GM21825 (cell line): Measurements from ENCODE around the gene PRELID1.
"Not testable (repeated sequence)": the region's sequence is repeated elsewhere in the genome, so short reads cannot be mapped to it uniquely, and the experiment has no call there.

Experiments
- ATAC-seq: cut with Tn5 transposase; IDR thresholded peaks from one replicate; pipeline ENCODE4 v1.9.1; 2021; ENCODE audit warnings: mild to moderate bottlenecking, moderate library complexity; ENCODE audit not compliant: unreplicated experiment

The PRELID1 gene

GRCh38 chr5:177297922-177298321 lies 5.7 kb upstream of the PRELID1 start:
- ATAC-seq, result no peak

GRCh38 chr5:177299697-177300096 lies 3.9 kb upstream of the PRELID1 start:
- no peak for ATAC-seq

GRCh38 chr5:177300236-177300880 lies 3.2 kb upstream of the PRELID1 start:
- ATAC-seq, result peak; percentile 45

- ATAC-seq, result no peak
Observed at GRCh38 chr5:177300951-177301350, 2.6 kb upstream of the PRELID1 start.

GRCh38 chr5:177301503-177302165 lies 2.0 kb upstream of the PRELID1 start:
- ATAC-seq, result no peak

GRCh38 chr5:177302354-177303110 lies 1.1 kb upstream of the PRELID1 start:
- ATAC-seq, result no peak

GRCh38 chr5:177303925-177304391 lies 359 bp downstream of the PRELID1 start:
- ATAC-seq, result no peak

GRCh38 chr5:177304392-177305119 lies 957 bp downstream of the PRELID1 start:
- no peak for ATAC-seq

GRCh38 chr5:177306103-177306640 lies 2.6 kb downstream of the PRELID1 start:
- ATAC-seq, result not testable (repeated sequence)

- no peak for ATAC-seq
Observed at GRCh38 chr5:177306674-177307543, 3.3 kb downstream of the PRELID1 start.

GRCh38 chr5:177307544-177308363 lies 4.2 kb downstream of the PRELID1 start:
- no peak for ATAC-seq

- ATAC-seq, result no peak
Observed at GRCh38 chr5:177308740-177309139, 5.1 kb downstream of the PRELID1 start.

- no peak for ATAC-seq
Observed at GRCh38 chr5:177309351-177310191, 6.0 kb downstream of the PRELID1 start.

GRCh38 chr5:177310332-177310731 lies 6.7 kb downstream of the PRELID1 start:
- no peak for ATAC-seq

GRCh38 chr5:177310757-177311391 lies 7.3 kb downstream of the PRELID1 start:
- ATAC-seq, result no peak

GRCh38 chr5:177311392-177311722 lies 7.8 kb downstream of the PRELID1 start:
- ATAC-seq, result no peak

- ATAC-seq, result peak; percentile 64
Observed at GRCh38 chr5:177311723-177312648, 8.4 kb downstream of the PRELID1 start, which contains the start of gene MXD3. MXD3 (minus strand) TSS chr5:177311898; CDS start chr5:177311830, 68 bp downstream.
